Activated effector memory CD4-positive, alpha-beta T cell treated with Interleukin-2 at 50 U/mL for 16 hours (primary cell): ENCODE data around the gene LSM7.

Experiments used
- DNase-seq: peaks from one replicate; pipeline ENCODE4 v3.0.0-alpha.2; 2020

LSM7 gene

DNA sequence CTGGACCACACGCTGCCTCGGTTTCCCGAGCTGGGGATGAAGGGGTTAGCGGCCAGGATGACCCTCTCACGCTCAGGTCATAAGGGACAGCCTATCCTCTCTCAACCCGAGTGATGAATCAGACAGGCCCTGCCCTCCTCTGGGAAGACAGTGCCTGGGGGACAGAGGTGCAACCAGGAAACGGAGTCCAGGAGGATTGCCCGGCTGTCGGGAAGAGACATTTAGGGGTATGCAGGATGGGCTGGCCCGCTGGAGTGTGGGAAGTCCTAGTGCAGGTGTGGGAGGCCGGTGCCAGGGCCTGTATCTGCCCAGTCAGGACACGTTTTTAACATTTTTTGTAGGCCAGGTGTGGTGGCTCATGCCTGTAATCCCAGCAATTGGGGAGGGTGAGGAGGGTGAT, 8.3 kb downstream of the LSM7 start:
- DNase-seq: no peak

GRCh38 chr19:2319551-2319950, 8.8 kb downstream of the LSM7 start:
- DNase-seq: no peak

GRCh38 chr19:2318923-2319322, 9.5 kb downstream of the LSM7 start:
- no peak for DNase-seq

DNA sequence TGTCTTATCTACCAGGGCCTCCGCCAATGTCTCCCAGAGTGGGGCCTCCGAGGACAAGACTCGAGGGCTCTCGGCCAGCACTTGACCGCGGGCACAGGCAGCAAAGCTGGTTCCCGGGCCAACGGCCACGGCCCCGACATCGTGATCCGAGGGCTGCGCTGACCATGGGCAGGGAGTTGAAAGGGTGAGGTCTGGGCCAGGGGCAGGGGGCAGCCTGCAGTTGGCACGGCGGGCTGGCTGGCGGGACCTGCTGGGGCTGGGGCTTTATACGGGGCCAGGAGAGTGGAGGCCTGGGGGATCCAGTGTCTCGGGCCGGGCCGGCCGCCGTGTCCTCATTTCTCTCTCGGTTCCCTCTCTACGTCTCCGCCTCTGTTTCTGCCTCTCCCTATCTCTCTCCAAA, 10.6 kb downstream of the LSM7 start:
- no peak for DNase-seq

DNA sequence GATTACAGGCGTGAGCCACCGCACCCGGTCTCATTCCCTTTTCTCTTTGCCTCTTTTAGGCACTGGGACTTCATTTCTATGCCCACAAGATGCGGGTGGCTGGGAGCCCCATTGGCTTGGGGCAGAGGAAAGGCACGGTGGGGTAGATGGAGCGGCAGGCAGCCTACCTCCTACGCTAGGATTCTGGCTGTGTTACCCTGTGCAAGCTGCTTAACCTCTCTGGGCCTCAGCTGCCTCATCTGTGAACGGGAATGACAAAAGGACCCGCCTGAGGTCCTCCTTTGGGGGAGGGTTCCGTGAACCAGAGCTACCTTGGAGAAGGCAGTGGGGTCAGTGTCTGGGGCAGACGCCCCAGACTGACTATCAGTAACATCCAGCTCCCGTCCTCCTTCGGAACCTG, 11.1 kb downstream of the LSM7 start:
- DNase-seq: no peak

- no peak for DNase-seq
Observed at GRCh38 chr19:2315818-2316353, 12.5 kb downstream of the LSM7 start.

- DNase-seq: no peak
Observed at GRCh38 chr19:2315121-2315817, 13.1 kb downstream of the LSM7 start.

- DNase-seq: no peak
Observed at GRCh38 chr19:2312820-2313501, 15.4 kb downstream of the LSM7 start.

DNA sequence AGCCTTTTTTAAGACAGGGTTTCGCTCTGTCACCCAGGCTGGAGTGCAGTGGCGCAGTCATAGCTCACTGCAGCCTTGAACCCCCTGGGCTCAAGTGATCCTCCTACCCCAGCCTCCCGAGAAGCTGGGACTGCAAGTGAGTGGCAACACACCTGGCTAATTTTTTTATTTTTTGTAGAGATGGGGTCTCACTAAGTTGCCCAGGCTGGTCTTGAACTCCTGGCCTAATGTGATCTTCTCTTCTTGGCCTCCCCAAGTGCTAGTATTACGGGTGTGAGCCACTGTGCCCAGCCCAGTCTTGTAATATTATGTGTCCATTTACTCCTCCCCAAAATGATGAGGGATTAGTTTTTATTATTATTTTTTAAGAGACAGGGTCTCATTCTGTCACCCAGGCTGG, 17.3 kb downstream of the LSM7 start:
- no peak for DNase-seq

GRCh38 chr19:2309734-2310362, 18.5 kb downstream of the LSM7 start:
- no peak for DNase-seq

- no peak for DNase-seq
Observed at GRCh38 chr19:2308114-2308556, 20.3 kb downstream of the LSM7 start, which contains the start of gene LINGO3. TSS of gene LINGO3 (minus strand) at chr19:2308154. CDS start at chr19:2291776, 16,378 bp downstream.

DNA sequence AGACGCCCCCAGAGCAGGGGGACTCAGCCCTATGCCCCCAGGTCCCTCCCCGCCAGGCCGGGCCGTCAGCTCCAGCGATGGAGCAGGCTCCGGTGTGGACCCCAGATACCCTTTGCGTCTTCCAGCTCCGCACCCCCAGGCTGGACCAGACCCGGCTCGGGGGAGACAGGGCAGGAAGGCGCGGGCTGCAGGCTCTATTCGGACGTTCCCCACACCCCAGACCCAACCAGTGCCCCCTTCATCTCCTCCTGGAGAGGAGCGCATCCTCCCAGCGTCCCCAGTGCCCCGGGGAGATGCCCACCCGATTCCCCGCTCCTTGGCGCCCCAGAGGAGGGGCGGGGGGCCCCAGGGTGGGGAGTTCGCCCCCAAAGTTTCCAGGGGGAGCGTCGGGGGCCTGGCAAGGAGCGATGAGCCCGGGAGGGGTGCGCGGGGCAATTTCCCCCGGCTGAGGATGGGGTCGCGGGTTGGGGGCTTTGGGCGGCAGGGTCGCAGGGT, 20.8 kb downstream of the LSM7 start:
- DNase-seq: no peak

DNA sequence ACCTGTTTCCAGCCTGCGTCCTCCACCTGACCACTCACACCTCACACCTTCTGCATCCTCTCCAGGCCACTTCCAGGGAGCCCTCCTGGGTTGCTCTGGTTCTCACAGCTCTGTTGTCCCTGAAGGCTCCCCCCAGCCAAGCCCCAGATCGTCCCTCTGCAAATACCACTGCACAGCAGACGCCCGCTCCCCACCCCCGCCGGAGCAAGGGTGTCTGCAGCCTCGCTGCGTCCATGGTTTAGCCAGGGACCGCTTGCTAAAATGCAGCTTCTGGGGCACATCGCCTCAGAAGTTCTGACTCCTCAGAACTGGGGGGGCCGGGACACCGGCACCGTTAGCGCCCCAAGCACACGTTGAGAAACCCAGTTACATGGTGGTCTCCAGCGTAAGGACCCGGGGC, 21.4 kb downstream of the LSM7 start:
- DNase-seq: no peak

- no peak for DNase-seq
Observed at GRCh38 chr19:2306281-2306806, 22.0 kb downstream of the LSM7 start.

DNA sequence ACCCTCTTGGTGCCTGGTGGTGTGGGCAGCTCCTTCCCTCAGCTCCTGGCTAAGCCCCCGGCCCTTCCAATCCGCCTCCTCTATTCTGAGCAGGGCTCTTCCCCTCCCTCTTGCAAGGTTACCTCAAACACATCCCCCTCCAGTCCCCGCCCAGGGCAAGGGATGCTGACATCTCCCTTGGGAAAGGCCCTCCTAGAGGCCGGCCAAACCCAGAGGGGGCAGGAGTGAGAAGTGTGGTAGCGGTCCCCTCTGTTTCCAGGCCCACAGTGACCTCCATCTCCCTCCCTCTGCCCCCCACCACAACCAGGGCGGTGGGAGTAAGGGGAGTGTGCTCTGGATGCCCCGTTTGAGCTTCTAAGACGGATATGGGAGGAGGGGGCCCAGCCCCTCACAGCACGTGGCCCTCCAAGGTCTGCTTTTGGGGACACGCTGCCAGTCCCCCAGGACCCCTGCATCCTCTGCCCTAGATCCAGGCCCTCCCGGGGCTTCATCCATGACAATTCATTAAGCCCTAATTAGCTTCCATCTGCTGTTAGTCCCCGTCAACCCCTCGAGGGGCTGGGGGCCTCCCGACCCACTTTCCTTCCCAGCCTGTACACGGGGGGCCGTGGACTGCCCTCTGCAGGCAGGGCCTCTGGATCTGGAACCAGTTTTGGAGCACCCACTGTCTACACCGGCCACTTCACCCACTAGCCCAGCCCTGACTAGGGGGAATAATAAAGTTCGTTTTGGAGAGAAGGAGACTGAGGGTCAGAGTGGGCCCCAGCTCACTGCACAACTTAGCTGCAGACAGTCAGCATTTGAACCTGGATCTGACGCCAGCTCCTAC, 22.7 kb downstream of the LSM7 start:
- no peak for DNase-seq

- no peak for DNase-seq
Observed at GRCh38 chr19:2303211-2303798, 25.1 kb downstream of the LSM7 start.

- no peak for DNase-seq
Observed at GRCh38 chr19:2302319-2303210, 25.8 kb downstream of the LSM7 start.

DNA sequence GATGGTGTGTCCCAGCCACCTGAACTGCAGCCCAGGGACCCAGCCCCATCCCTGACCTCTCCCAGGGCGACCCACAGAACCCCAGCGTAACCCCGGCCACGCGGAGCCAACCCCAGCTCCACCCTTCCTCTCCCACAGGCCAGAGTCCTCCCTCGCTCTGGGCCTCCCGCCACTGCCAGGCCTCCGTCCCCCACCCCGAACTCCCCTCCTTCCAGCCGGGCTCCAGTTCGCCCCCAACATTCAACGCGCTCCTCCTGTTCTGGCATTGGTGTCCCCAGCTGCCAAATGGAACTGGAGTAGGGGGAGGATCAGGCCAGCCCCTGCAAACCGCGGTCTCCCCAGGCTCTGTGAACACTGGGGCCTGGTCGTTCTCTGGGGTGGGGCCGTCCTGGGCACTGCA, 27.9 kb downstream of the LSM7 start:
- DNase-seq: no peak

DNA sequence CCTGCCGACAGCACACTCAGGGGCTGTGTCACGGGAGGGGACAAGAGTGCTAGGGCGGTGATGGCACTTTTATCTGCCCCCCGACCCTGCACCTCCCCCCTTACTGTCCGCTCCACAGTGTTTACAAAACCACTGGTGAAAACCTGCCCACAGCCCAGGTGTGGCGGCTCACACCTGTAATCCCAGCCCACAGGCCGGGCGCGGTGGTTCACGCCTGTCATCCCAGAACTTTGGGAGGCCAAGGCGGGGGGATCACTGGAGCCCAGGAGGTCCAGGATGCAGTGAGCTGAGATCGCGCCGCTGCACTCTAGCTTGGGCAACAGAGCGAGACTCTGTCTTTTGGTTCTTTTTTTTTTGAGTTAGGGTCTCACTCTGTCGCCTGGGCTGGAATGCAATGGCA, 32.2 kb downstream of the LSM7 start:
- DNase-seq: no peak

GRCh38 chr19:2294687-2295335, 33.6 kb downstream of the LSM7 start:
- DNase-seq: no peak
